Measurements from ENCODE around the gene RPL21.
"Not testable (repeated sequence)": the region's sequence is repeated elsewhere in the genome, so short reads cannot be mapped to it uniquely, and the experiment has no call there.

RPL21 gene

GRCh38 chr13:27290715-27291114 lies 39.4 kb downstream of the RPL21 start:
- DNase-seq, result no peak

- DNase-seq, result not testable (repeated sequence)
These were observed 40.6 kb downstream of the RPL21 start for GRCh38 chr13:27291967-27292366.

- no peak for DNase-seq
These were observed 41.8 kb downstream of the RPL21 start for GRCh38 chr13:27293076-27293691.

- DNase-seq, result no peak
These were observed 42.6 kb downstream of the RPL21 start for GRCh38 chr13:27293873-27294515.

- DNase-seq, result no peak
These were observed 43.7 kb downstream of the RPL21 start for GRCh38 chr13:27295096-27295495.

GRCh38 chr13:27295660-27296059 lies 44.3 kb downstream of the RPL21 start:
- no peak for DNase-seq

GRCh38 chr13:27296496-27296895 lies 45.1 kb downstream of the RPL21 start:
- DNase-seq, result no peak

GRCh38 chr13:27298849-27299248 lies 47.5 kb downstream of the RPL21 start:
- no peak for DNase-seq

- DNase-seq, result not testable (repeated sequence)
These were observed 49.0 kb downstream of the RPL21 start for GRCh38 chr13:27300406-27300805.

- no peak for DNase-seq
These were observed 49.7 kb downstream of the RPL21 start for GRCh38 chr13:27300941-27301586.

GRCh38 chr13:27302643-27303262 lies 51.4 kb downstream of the RPL21 start:
- no peak for DNase-seq

GRCh38 chr13:27304099-27304498 lies 52.7 kb downstream of the RPL21 start:
- no peak for DNase-seq

GRCh38 chr13:27304611-27305010 lies 53.3 kb downstream of the RPL21 start:
- DNase-seq, result no peak
